ENCODE measurements around the gene AMPH. TPM values are rescaled to one million over a fixed set of nuclear protein-coding genes. Genes with fewer than 3 reads are reported as not detected.
"Not testable (repeated sequence)": the region's sequence is repeated elsewhere in the genome, so short reads cannot be mapped to it uniquely, and the experiment has no call there.

AMPH gene
- total RNA-seq, 4 donors from 2014 or later = 2.2 to 6.6 (median 5.9) TPM; not detected in 1

- intact Hi-C loops (cut with DNase I; ENCODE audit: low total_unique reads) = no loop called here
- in situ Hi-C loops (cut with MboI; ENCODE audit: low pct_ligation_motif_present in 1 of 4, low pct_unique_long_range_greater_than_20kb in 1 of 4, low sequenced_read_pairs in 3 of 4) = no loop called here
- no peaks in the 10 kb centered on the region for H3K4me1 ChIP-seq
Measured at GRCh38 chr7:38351601-38352000, 279.6 kb downstream of the AMPH start.

GRCh38 chr7:38350777-38351176 lies 280.4 kb downstream of the AMPH start:
- H3K27ac ChIP-seq = peak overlapping the region in 1 of 4 donors; percentile 6
- 45% methylated on average over 3 of the region's 3 CpGs; no CpG with 5 or more reads in 1 of the 2 donors for WGBS, 2 donors (ENCODE audit: low coverage in 1 of 2)

More at GRCh38 chr7:38351601-38352000, 279.6 kb downstream of the AMPH start:
- H3K27ac ChIP-seq = no peak overlapping the region
- H3K4me3 ChIP-seq = no peak overlapping the region
- no peak for TF ChIP-seq POLR2A (IDR thresholded peaks at IDR 0.05)
- TF ChIP-seq EP300 (IDR thresholded peaks at IDR 0.05; ENCODE audit: low read depth) = no peak
- TF ChIP-seq POLR2AphosphoS5 (IDR thresholded peaks at IDR 0.05) = no peak
- no peak for TF ChIP-seq CTCF (IDR thresholded peaks at IDR 0.05)
- H3K9me3 ChIP-seq = no peaks in the 10 kb centered on the region
- no peaks in the 10 kb centered on the region for H3K27me3 ChIP-seq
- H3K36me3 ChIP-seq = no peaks in the 10 kb centered on the region
- no peak for DNase-seq
- WGBS, 2 donors (ENCODE audit: low coverage in 1 of 2) = 63 to 91% methylated on average over 2 to 4 of the region's 4 CpGs

GRCh38 chr7:38349869-38350583 lies 281.1 kb downstream of the AMPH start:
- DNase-seq = peak; percentile 59
- H3K4me3 ChIP-seq = peak overlapping the region in 1 of 4 donors; percentile 3
- 62% methylated on average over 6 of the region's 6 CpGs; no CpG with 5 or more reads in 1 of the 2 donors for WGBS, 2 donors (ENCODE audit: low coverage in 1 of 2)
- intact Hi-C loops (cut with DNase I; ENCODE audit: low total_unique reads); H3K4me1 ChIP-seq; H3K9me3 ChIP-seq; H3K27me3 ChIP-seq; H3K36me3 ChIP-seq: not testable (repeated sequence)
- H3K27ac ChIP-seq = peak overlapping the region; percentile 6 to 71 (median 24)
- in situ Hi-C loops (cut with MboI; ENCODE audit: low pct_ligation_motif_present in 1 of 4, low pct_unique_long_range_greater_than_20kb in 1 of 4, low sequenced_read_pairs in 3 of 4) = loop anchor here in 2 of 4 donors (25.0 kb wide), 1 partner anchor 238 kb away; no protein-coding TSS in a partner anchor

More at GRCh38 chr7:38350777-38351176, 280.4 kb downstream of the AMPH start:
- in situ Hi-C loops (cut with MboI; ENCODE audit: low pct_ligation_motif_present in 1 of 4, low pct_unique_long_range_greater_than_20kb in 1 of 4, low sequenced_read_pairs in 3 of 4); H3K27me3 ChIP-seq; H3K4me1 ChIP-seq; H3K9me3 ChIP-seq; intact Hi-C loops (cut with DNase I; ENCODE audit: low total_unique reads); H3K36me3 ChIP-seq; H3K4me3 ChIP-seq; DNase-seq: not testable (repeated sequence)

- intact Hi-C loops (cut with DNase I; ENCODE audit: low total_unique reads); H3K27me3 ChIP-seq; H3K36me3 ChIP-seq; H3K9me3 ChIP-seq; H3K4me1 ChIP-seq; DNase-seq: not testable (repeated sequence)
- Histone ChIP-seq H3K4me3 (peak overlapping the region in 1 of 4 donors; percentile 3), H3K27ac (peak overlapping the region; percentile 9 to 71 (median 38))
- in situ Hi-C loops (cut with MboI; ENCODE audit: low pct_ligation_motif_present in 1 of 4, low pct_unique_long_range_greater_than_20kb in 1 of 4, low sequenced_read_pairs in 3 of 4) = loop anchor here in 2 of 4 donors (25.0 kb wide), 1 partner anchor 237 kb away; no protein-coding TSS in a partner anchor
- WGBS, 2 donors (ENCODE audit: low coverage in 1 of 2) = 67 to 71% methylated on average over 1 to 8 of the region's 9 CpGs
Measured at GRCh38 chr7:38349126-38349795, 281.9 kb downstream of the AMPH start.

- peak overlapping the region in 1 of 4 donors; percentile 25 for H3K27ac ChIP-seq
- 69 to 70% methylated on average over 3 of the region's 6 CpGs for WGBS, 2 donors (ENCODE audit: low coverage in 1 of 2)
- TF ChIP-seq CTCF (IDR thresholded peaks at IDR 0.05) = peak in 4 of 5 experiments; percentile 35 to 64 (median 50)
- H3K36me3 ChIP-seq; H3K27me3 ChIP-seq; H3K9me3 ChIP-seq; intact Hi-C loops (cut with DNase I; ENCODE audit: low total_unique reads); H3K4me3 ChIP-seq; DNase-seq: not testable (repeated sequence)
- peaks cover 0 to 10% (median 0%) of the 10 kb centered on the region in 4 donors for H3K4me1 ChIP-seq
- in situ Hi-C loops (cut with MboI; ENCODE audit: low pct_ligation_motif_present in 1 of 4, low pct_unique_long_range_greater_than_20kb in 1 of 4, low sequenced_read_pairs in 3 of 4) = loop anchor here in 2 of 4 donors (25.0 kb wide), 1 partner anchor 233 kb away; no protein-coding TSS in a partner anchor
Measured at GRCh38 chr7:38345299-38346172, 285.6 kb downstream of the AMPH start.

- H3K27me3 ChIP-seq; H3K27ac ChIP-seq; H3K4me3 ChIP-seq; H3K36me3 ChIP-seq; DNase-seq; H3K9me3 ChIP-seq; intact Hi-C loops (cut with DNase I; ENCODE audit: low total_unique reads): not testable (repeated sequence)
- 51% methylated on average over 3 of the region's 3 CpGs; no CpG with 5 or more reads in 1 of the 2 donors for WGBS, 2 donors (ENCODE audit: low coverage in 1 of 2)
- peaks cover 0 to 10% (median 0%) of the 10 kb centered on the region in 4 donors for H3K4me1 ChIP-seq
- in situ Hi-C loops (cut with MboI; ENCODE audit: low pct_ligation_motif_present in 1 of 4, low pct_unique_long_range_greater_than_20kb in 1 of 4, low sequenced_read_pairs in 3 of 4) = loop anchor here in 2 of 4 donors (25.0 kb wide), 1 partner anchor 232 kb away; no protein-coding TSS in a partner anchor
Measured at GRCh38 chr7:38344741-38345140, 286.4 kb downstream of the AMPH start.

- in situ Hi-C loops (cut with MboI; ENCODE audit: low pct_ligation_motif_present in 1 of 4, low pct_unique_long_range_greater_than_20kb in 1 of 4, low sequenced_read_pairs in 3 of 4) = loop anchor here in 2 of 4 donors (25.0 kb wide), 1 partner anchor 230 kb away; no protein-coding TSS in a partner anchor
- peaks cover 0 to 10% (median 0%) of the 10 kb centered on the region in 4 donors for H3K4me1 ChIP-seq
- WGBS, 2 donors (ENCODE audit: low coverage in 1 of 2) = 36 to 78% methylated on average over 2 to 5 of the region's 5 CpGs
- intact Hi-C loops (cut with DNase I; ENCODE audit: low total_unique reads); H3K27ac ChIP-seq; H3K27me3 ChIP-seq; H3K4me3 ChIP-seq; DNase-seq; H3K9me3 ChIP-seq; H3K36me3 ChIP-seq: not testable (repeated sequence)
Measured at GRCh38 chr7:38342135-38342534, 289.0 kb downstream of the AMPH start.

Data from transverse colon (tissue), 4 donors.